Activated T-helper 1 cell treated with anti-CD3 and anti-CD28 coated beads, Interleukin-2, amount 50 U/mL, for 16 hours (primary cell): ENCODE measurements around the gene SLC35F4.
"Not testable (repeated sequence)": the region's sequence is repeated elsewhere in the genome, so short reads cannot be mapped to it uniquely, and the experiment has no call there.

Experiments used
- DNase-seq, 2 donors: peaks; one replicate each; pipeline ENCODE4 v3.0.0-alpha.2; 2020; ENCODE audit warnings: low read depth in 1 of 2, low spot score in 1 of 2

The SLC35F4 gene

GRCh38 chr14:57729208-57730187, 136.4 kb downstream of the SLC35F4 start:
- no peak for DNase-seq

DNA sequence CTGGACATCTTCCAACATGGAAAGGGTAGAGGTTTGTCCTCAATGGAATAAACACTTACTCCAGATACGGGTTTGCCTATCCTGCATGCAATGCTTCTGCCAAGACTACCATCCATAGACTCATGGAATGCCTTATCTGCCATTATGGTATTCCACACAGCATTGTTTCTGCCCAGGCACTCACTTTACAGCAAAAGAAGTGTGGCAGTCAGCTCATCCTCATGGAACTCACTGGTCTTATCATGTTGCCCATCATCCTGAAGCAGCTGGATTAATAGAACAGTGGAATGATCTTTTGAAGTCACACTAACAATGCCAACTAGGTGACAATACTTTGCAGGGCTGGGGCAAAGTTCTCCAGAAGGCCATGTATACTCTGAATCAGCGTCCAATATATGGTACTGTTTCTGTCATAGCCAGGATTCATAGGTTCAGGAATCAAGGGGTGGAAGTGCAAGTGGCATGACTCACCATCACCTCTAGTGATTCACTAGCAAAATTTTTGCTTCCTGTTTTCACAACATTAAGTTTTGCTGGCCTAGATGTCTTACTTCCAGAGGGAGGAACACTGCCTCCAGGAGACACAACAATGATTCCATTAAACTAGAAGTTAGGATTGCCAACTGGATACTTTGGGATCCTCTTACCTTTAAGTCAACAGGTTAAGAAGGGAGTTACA, 140.4 kb downstream of the SLC35F4 start:
- no peak for DNase-seq

DNA sequence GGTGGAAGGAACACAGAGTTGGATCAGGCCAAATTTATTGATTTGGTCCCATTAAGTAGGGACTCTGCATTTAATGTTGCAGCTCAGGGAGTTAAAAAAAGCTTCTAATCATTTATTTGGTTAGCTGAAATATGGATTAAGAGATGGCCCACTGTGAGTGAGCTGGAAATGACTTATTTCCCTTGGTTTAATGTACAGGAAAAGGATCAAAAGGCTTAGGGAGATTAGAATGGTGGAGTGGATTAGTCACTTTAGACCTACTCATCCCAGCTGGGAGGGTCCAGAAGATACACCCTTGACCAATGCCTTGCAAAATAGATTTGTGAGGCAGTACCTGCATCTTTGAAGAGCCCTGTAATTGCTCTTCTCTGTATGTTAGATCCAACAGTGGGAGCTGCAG, 143.8 kb downstream of the SLC35F4 start:
- not testable (repeated sequence) for DNase-seq

DNA sequence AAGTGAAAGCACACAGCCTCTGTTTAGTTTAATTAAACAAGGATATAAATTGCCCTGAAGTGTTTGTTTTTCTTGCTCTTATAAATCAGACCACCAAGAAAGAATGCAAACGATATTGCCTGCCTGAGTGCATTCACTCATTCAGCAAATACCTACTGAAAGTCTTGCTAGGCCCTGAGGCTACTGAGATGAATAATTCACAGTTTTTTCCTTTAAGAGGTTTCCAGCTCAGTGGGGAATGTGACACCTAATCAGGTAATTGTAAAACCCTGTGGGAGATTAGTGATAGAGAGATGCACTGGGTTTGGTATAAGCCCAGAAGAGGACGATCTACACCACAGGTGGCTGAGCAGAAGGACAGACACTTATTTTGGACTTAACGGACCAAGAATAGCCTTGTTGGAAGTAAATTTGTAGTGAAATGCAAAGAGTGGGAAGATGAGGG, 151.4 kb downstream of the SLC35F4 start:
- no peak for DNase-seq

DNA sequence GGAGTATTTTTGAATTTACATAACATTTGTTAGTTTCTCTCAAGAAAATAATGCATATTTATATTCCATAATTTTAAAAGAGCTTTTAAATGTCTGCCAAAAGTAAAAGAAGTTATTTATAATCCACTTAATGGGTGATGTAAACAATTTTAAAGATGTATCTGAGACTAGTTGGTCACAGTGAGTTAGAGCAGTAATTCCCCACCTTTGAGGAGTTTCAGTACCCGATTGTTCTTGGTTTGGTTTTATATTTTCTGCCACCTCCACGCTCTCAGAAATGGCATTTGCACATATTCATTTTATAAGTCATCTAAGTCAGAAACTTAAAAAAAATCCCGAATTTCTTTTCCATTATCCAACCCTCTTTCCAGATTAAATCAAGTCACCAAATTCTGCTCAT, 153.2 kb downstream of the SLC35F4 start:
- no peak for DNase-seq

GRCh38 chr14:57712102-57712501, 153.8 kb downstream of the SLC35F4 start:
- DNase-seq, result no peak

- no peak for DNase-seq
Observed at GRCh38 chr14:57709909-57710308, 156.0 kb downstream of the SLC35F4 start.

DNA sequence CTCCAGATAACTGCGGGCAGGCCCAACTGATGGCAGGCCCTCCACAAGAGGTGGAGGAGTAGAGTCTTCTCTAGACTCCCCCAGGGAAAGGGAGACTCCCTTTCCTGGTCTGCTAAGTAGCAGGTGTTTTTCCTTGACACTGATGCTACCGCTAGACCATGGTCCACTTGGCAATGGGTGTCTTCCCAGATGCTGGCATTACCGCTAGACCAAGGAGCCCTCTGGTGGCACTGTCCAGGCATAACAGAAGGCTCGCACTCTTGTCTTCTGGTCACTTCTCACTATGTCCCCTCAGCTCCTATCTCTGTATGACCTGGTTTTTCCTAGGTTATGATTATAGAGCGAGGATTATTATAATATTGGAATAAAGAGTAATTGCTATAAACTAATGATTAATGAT, 156.8 kb downstream of the SLC35F4 start:
- DNase-seq, result not testable (repeated sequence)

DNA sequence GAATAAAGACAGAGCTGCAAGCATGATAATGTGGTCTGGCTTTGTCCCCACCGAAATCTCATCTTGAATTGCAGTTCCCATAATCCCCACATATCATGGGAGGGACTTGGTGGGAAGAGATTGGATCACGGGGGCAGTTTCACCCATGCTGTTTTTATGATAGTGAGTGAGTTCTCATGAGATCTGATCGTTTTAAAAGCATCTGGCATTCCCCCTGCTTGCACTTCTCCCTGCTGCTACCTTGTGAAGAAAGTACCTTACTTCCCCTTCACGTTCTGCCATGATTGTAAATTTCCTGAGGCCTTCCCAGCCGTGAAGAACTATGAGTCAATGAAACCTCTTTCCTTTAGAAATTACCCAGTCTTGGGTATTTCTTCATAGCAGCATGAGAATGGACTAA, 158.7 kb downstream of the SLC35F4 start:
- no peak for DNase-seq

DNA sequence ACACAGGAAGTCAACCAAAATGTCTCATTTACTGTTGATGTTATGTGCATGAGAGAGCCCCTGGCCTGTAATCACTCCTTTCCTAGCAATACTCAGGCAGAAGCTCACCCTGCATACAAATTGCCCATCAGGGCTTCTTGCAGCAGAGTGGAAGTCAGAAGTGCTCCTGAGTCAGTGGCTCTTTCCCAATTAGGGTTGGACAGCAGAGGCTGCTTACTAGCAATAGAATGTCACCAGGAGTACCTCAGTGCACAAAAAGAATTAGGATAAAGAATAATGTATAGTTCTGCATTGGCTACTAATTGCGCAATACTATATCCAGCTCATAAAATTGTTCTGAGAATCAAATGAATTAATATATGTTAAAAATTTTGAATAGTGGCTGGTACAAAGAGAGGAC, 161.1 kb downstream of the SLC35F4 start:
- no peak for DNase-seq

DNA sequence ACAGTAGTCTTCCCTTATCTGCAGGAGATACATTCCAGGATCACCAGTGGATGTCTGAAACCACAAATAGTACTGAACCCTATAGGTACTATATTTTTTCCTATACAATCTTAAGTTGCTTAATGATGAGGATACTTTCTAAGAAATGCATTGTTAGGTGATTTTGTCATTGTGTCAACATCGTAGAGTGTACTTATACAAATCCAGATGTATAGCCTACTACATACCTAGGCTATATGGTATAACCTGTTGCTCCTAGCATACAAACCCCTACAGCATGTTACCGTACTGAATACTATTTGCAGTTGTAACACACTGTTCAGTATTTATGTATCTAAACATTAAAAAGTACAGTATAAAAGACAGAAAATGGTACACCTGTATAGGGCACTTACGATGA, 165.9 kb downstream of the SLC35F4 start:
- no peak for DNase-seq

GRCh38 chr14:57692671-57693070, 173.2 kb downstream of the SLC35F4 start:
- DNase-seq, result no peak

DNA sequence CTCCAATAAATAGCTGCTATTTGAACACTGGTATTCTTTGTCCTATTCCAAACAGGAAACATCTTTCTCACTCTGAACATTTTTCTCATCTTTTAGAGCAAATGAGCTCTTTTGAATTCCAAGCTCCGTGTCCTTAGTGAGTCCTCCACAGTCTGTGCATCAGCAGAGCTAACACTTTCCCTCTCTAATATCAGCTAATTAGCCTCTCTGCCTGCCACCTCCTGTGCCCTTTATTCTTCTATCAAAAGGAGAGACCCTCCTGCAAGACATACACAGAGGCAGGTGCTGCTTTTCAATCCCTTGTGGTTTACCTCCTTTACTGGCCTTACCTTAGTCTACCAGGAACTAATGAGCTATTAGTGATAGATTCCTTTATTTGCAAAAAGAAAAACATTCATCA, 178.5 kb downstream of the SLC35F4 start:
- DNase-seq, result no peak

DNA sequence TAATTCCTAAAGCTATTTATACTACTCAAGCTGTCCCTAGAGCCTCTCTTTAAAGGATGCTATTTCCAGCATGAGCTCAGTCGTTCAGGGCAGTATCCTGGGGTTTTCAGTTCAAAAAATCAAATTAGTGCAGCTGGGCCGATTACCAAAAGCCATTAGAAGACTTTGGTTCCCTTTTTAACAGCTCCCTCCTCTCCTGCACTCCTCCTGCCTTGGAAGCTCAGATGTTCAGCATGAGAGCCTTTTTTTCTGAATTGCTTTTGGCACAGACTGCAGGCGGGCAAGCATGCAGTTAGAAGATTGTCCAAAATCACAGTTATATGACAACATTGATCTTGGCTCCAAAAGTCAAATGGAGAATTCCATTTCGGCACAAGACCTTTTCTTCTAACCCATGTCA, 179.6 kb downstream of the SLC35F4 start:
- DNase-seq, result no peak

DNA sequence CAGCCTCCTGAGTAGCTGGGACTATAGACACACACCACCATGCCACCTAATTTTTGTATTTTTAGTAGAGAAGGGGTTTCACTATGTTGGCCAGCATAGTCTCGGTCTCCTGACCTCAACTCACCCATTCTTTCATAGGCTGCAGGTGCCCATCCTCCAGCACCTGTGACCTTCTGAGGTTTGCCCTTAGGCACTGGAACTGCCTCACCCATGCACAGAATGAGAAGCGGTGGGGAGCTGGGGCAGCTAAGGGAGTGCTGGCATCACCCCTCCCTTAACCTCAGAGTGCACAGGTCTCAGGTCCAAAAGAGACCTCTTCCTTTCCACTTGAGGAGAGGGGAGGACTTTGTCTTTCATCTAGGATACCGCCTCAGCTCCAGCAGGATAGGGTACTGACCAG, 194.9 kb downstream of the SLC35F4 start:
- DNase-seq, result no peak

- no peak for DNase-seq
Observed at GRCh38 chr14:57660208-57660607, 205.7 kb downstream of the SLC35F4 start.

DNA sequence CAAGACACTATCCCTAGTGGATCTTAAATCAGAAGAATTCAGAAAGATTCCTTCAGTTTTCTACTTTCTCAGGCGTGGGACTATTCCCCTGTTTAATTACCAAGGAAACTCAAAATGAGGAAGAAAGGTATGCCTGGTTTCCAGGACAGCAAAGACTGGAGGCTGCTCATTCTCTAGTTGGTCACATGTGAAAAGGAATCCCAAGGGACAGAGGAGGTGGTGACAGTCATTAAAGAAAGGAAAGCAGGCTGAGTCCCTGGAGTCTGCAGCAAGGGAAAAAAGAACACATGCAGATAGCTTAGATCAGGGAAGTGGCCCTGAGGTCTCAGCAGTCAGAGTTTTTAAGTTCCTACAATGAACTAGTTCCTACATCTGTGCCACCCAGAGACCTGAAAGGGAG, 206.8 kb downstream of the SLC35F4 start:
- no peak for DNase-seq

DNA sequence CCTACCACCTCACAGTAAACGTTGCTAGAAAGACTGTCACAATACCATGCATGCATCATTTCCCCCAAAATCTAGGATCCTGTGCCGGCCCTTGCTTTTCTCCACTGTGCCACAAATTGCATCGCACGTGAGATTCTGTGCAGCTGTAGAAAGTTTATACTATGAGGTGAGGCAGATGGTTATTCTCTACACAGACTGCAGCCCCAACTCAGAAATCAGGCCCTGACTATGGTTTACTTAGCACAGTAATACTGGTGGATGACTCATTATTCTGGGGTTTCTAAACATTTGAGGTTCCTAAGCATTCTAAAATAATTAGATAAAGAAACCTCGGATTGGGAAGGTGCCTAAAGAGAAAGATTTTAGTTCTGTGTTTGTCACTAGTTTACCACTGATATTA, 208.4 kb downstream of the SLC35F4 start:
- no peak for DNase-seq

DNA sequence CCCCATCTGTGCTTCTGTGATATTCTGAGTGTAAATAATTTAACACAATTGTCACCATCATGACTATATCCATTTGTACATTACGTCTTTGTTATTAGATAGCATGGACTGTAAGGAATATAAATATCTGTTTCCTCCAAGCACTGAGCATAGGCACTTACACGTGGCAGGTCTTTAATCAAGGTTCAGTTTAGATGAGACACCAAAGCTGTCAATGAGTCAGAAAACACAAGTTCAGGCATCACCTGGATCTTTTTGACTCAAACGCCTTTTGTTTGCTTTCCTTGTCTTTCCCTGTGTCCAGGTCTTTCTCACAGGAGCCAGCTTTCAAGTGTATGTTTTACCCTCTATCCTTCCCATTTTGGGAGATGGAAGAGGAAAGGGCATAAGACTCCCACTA, 209.0 kb downstream of the SLC35F4 start:
- DNase-seq, result no peak

GRCh38 chr14:57652769-57653168, 213.1 kb downstream of the SLC35F4 start:
- DNase-seq, result no peak

GRCh38 chr14:57641776-57642175, 224.1 kb downstream of the SLC35F4 start:
- no peak for DNase-seq

DNA sequence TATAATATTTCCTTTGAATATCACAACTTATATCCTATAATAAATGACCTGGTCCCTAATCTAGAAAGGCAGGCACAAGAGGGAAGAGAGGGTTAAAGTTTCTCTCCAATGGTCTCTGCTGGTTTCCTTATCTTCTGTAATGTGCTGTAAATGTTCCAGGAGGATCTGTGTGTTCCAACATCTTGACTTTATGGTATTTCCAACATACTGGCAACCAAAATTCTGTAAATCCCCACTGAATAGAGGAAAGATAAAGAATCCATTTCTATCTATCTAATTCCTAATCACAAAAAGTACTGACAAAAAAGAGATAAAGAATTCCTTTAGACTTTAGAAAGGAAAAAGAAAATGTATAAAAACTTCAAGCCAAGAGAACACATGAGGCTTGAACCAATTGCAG, 225.9 kb downstream of the SLC35F4 start:
- no peak for DNase-seq
